Body of pancreas (tissue), 4 donors: ENCODE data around the gene FXR2.
A peak's percentile ranks its signal among the peaks of the same experiment; 100 is the strongest.

Source experiments
- CTCF ChIP-seq, 7 experiments: fragments of 450-650 bp in 4 of 7; fragments of 200-600 bp in 3 of 7; sonication (generic) in 3 of 7; IDR thresholded peaks; one replicate each; pipeline ENCODE4 v1.5.1; 2016 to 2019; ENCODE audit warnings: antibody characterized with exemption in 7 of 7
- POLR2A ChIP-seq, 3 donors: fragments of 450-650 bp; IDR thresholded peaks; one replicate each; pipeline ENCODE4 v1.6.1; 2016; ENCODE audit warnings: antibody characterized with exemption in 3 of 3, mild to moderate bottlenecking in 2 of 3

- no peak for TF ChIP-seq POLR2A (IDR thresholded peaks at IDR 0.05)
- TF ChIP-seq CTCF (IDR thresholded peaks at IDR 0.05), result peak in 6 of 7 experiments; percentile 40 to 74 (median 52)
Observed at GRCh38 chr17:7632492-7632894, 17.8 kb upstream of the FXR2 start.
